Esophagus (tissue), 2 donors: ENCODE data around the gene WBP1L. TPM values are rescaled to one million over a fixed set of nuclear protein-coding genes. Genes with fewer than 3 reads are reported as not detected.
A peak's percentile ranks its signal among the peaks of the same experiment; 100 is the strongest.

ENCODE experiments used
- H3K27ac ChIP-seq, 2 donors: one replicate each; pipeline ENCODE4 v1.5.1; 2013; ENCODE audit warnings: low read depth in 2 of 2, mild to moderate bottlenecking in 2 of 2, inconsistent platforms in 1 of 2, low read length in 1 of 2, moderate library complexity in 1 of 2
- H3K27me3 ChIP-seq, 2 donors: one replicate each; pipeline ENCODE4 v1.6.1; 2013; ENCODE audit warnings: low read length in 2 of 2, control low read depth in 1 of 2, mild to moderate bottlenecking in 1 of 2; ENCODE audit not compliant: insufficient read depth in 2 of 2, control insufficient read depth in 1 of 2
- H3K36me3 ChIP-seq, 2 donors: one replicate each; pipeline ENCODE4 v1.6.1; 2013; ENCODE audit warnings: low read length in 1 of 2; ENCODE audit not compliant: control insufficient read depth in 2 of 2, insufficient read depth in 2 of 2
- H3K4me1 ChIP-seq, 2 donors: one replicate each; pipeline ENCODE4 v1.6.1; 2013; ENCODE audit warnings: low read length in 1 of 2; ENCODE audit not compliant: control insufficient read depth in 2 of 2, insufficient read depth in 2 of 2
- H3K4me3 ChIP-seq, 2 donors: one replicate each; pipeline ENCODE4 v1.5.1; 2013; ENCODE audit warnings: low read length in 2 of 2, mild to moderate bottlenecking in 2 of 2, low read depth in 1 of 2, moderate library complexity in 1 of 2
- H3K9me3 ChIP-seq, 2 donors: one replicate each; pipeline ENCODE4 v1.6.1; 2013; ENCODE audit warnings: mild to moderate bottlenecking in 2 of 2, low read depth in 1 of 2, low read length in 1 of 2, moderate library complexity in 1 of 2; ENCODE audit not compliant: control insufficient read depth in 2 of 2, insufficient read depth in 1 of 2
- WGBS, 2 donors: extraction: QIAGEN DNeasy Blood & Tissue Kit; methylation state at CpG; one replicate each; pipeline ENCODE4 v1.1.7; 2013; 5-methylcytosine and 5-hydroxymethylcytosine counted together
- polyA plus RNA-seq, 2 donors: library from polyadenylated mRNA; stranded (reverse); fragments of 200-250 nt; gene quantifications; one replicate each; pipeline ENCODE4 v1.2.3, GENCODE V29; 2013
- donor health status: healthy with polysubstance abuse.
- donor health status: Bipolar disorder and iron deficiency.

WBP1L gene
- polyA plus RNA-seq, 2 donors = 13.4 to 17.1 TPM

- Histone ChIP-seq H3K9me3 (no peaks in the 10 kb centered on the region), H3K27me3 (no peaks in the 10 kb centered on the region), H3K36me3 (peaks cover 0 to 4% of the 10 kb centered on the region in 2 donors), H3K27ac (peak overlapping the region; percentile 85 to 86), H3K4me3 (peak overlapping the region in 1 of 2 donors; percentile 16), H3K4me1 (peaks cover 10 to 35% of the 10 kb centered on the region in 2 donors)
- WGBS, 2 donors = 15 to 16% methylated on average over 9 of the region's 9 CpGs
Observed at GRCh38 chr10:102776779-102777456, 33.2 kb downstream of the WBP1L start.

GRCh38 chr10:102777711-102778453 is 34.1 kb downstream of the WBP1L start:
- peaks cover 12 to 40% of the 10 kb centered on the region in 2 donors for H3K4me1 ChIP-seq
- peaks cover 0 to 4% of the 10 kb centered on the region in 2 donors for H3K36me3 ChIP-seq
- H3K27me3 ChIP-seq = no peaks in the 10 kb centered on the region
- H3K4me3 ChIP-seq = no peak overlapping the region
- 80 to 82% methylated on average over 17 of the region's 17 CpGs for WGBS, 2 donors
- H3K9me3 ChIP-seq = no peaks in the 10 kb centered on the region
- peak overlapping the region in 1 of 2 donors; percentile 20 for H3K27ac ChIP-seq

- Histone ChIP-seq H3K9me3 (no peaks in the 10 kb centered on the region), H3K27ac (no peak overlapping the region), H3K27me3 (no peaks in the 10 kb centered on the region), H3K36me3 (peaks cover 0 to 4% of the 10 kb centered on the region in 2 donors), H3K4me3 (no peak overlapping the region), H3K4me1 (peaks cover 12 to 38% of the 10 kb centered on the region in 2 donors)
- WGBS, 2 donors = 54 to 69% methylated on average over 2 of the region's 2 CpGs
Observed at GRCh38 chr10:102778781-102779180, 35.0 kb downstream of the WBP1L start.

GRCh38 chr10:102779680-102780526 is 36.2 kb downstream of the WBP1L start:
- peak overlapping the region in 1 of 2 donors; percentile 17 for H3K27ac ChIP-seq
- WGBS, 2 donors = 71 to 79% methylated on average over 10 of the region's 10 CpGs
- H3K27me3 ChIP-seq = no peaks in the 10 kb centered on the region
- H3K4me1 ChIP-seq = peaks cover 12 to 30% of the 10 kb centered on the region in 2 donors
- peaks cover 0 to 4% of the 10 kb centered on the region in 2 donors for H3K36me3 ChIP-seq
- no peak overlapping the region for H3K4me3 ChIP-seq
- no peaks in the 10 kb centered on the region for H3K9me3 ChIP-seq

- no peak overlapping the region for H3K27ac ChIP-seq
- no peaks in the 10 kb centered on the region for H3K27me3 ChIP-seq
- no peak overlapping the region for H3K4me3 ChIP-seq
- H3K4me1 ChIP-seq = peaks cover 12 to 30% of the 10 kb centered on the region in 2 donors
- H3K9me3 ChIP-seq = no peaks in the 10 kb centered on the region
- 98 to 100% methylated on average over 1 of the region's 1 CpG for WGBS, 2 donors
- H3K36me3 ChIP-seq = peaks cover 0 to 4% of the 10 kb centered on the region in 2 donors
Observed at GRCh38 chr10:102780527-102780808, 36.7 kb downstream of the WBP1L start.

- Histone ChIP-seq H3K4me3 (no peak overlapping the region), H3K9me3 (no peaks in the 10 kb centered on the region), H3K27ac (peak overlapping the region; percentile 57 to 66), H3K4me1 (peaks cover 12 to 27% of the 10 kb centered on the region in 2 donors), H3K36me3 (no peaks in the 10 kb centered on the region), H3K27me3 (no peaks in the 10 kb centered on the region)
- 54 to 61% methylated on average over 8 of the region's 8 CpGs for WGBS, 2 donors
Observed at GRCh38 chr10:102781090-102781920, 37.6 kb downstream of the WBP1L start.

DNA sequence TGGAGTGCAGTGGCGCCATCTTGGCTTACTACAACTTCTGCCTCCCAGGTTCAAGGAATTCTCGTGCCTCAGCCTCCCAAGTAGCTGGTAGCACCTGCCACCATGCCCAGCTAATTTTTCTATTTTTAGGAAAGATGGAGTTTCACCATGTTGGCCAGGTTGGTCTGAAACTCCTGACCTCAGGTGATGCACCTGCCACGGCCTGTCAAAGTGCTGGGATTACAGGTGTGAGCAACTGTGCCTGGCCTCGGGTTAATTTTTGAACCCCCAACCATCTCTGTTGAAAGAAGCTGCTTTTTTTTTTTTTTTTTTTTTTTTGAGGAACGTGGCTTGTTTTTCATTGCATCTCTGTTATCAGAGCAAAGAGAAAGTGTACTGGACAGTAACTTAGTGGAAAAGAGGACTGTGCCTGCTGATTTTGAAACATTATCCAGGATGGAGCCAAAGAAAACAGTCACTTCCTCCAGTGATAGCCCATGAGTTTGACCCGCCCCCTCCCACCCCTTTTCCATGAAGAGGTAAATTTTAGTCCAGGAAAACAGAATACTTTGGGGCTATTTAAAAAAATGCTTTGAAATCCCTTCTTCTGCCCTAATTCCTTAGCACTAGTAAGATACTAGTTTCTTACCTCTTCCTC is 38.3 kb downstream of the WBP1L start:
- H3K4me3 ChIP-seq = no peak overlapping the region
- H3K27me3 ChIP-seq = no peaks in the 10 kb centered on the region
- H3K9me3 ChIP-seq = no peaks in the 10 kb centered on the region
- H3K27ac ChIP-seq = peak overlapping the region; percentile 57 to 92
- 77 to 80% methylated on average over 6 of the region's 6 CpGs for WGBS, 2 donors
- H3K36me3 ChIP-seq = no peaks in the 10 kb centered on the region
- H3K4me1 ChIP-seq = peaks cover 12 to 20% of the 10 kb centered on the region in 2 donors

DNA sequence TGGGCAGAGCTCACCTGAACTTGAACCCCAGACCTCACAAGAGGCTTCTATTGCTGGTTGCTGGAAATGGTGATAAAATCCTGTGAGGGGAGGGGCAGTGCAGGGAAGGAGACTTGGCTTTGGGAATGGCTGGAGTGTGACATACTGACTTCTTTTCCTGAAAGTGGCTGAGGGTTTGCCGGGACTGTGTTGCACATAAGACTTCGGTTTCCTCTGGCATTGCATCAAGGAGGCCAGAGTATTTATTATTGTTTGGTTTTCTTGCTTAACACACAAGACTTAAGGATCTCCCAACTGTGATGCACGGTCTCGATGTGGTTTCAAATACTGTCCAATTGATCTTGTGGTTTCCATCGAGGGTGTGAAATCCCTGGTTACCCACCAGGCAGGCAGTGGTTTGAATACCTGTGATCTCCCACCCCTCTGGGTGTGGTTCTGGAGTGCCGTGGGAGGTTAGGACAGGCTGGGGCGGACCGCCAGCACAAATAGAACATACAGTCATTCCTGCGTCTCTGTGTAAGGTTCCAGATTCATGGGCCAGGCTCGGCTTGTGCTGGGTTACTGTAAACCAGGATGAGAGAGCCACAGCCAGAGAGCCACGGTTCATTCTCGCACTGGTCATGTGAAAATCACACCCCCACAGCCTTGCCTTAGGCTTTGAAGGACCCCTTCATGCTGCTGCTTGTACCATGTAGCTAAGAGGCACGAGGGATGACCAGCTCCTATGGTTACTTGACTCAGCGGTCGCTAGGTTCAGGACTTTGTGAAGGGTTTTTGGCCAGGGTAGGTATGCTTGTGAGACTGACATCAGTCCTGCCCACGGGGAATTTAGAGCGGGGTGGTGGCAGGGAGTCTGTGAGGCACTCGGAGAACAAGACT is 39.2 kb downstream of the WBP1L start:
- Histone ChIP-seq H3K27me3 (no peaks in the 10 kb centered on the region), H3K36me3 (no peaks in the 10 kb centered on the region), H3K9me3 (no peaks in the 10 kb centered on the region), H3K4me1 (peaks cover 10 to 18% of the 10 kb centered on the region in 2 donors), H3K27ac (peak overlapping the region; percentile 57 to 92), H3K4me3 (no peak overlapping the region)
- 25 to 43% methylated on average over 18 of the region's 18 CpGs for whole genome bisulfite sequencing, 2 donors
